Transverse colon (tissue), 4 donors: ENCODE results near the gene CCNB3. TPM values are rescaled to one million over a fixed set of nuclear protein-coding genes. Genes with fewer than 3 reads are reported as not detected.

Experiments used
- DNase-seq: peaks from one replicate; pipeline ENCODE4 v3.0.0-alpha.2; 2019
- H3K27ac ChIP-seq, 4 donors: fragments of 200-600 bp; sonication (generic); 2 replicates each; pipeline ENCODE4 v1.5.1; 2016 to 2018; ENCODE audit warnings: inconsistent platforms in 4 of 4
- H3K27me3 ChIP-seq: fragments of 200-600 bp; sonication (generic); 2 replicates; pipeline ENCODE4 v1.5.1; 2017; ENCODE audit warnings: inconsistent platforms
- H3K36me3 ChIP-seq, 4 donors: fragments of 200-600 bp; sonication (generic); 2 replicates each; pipeline ENCODE4 v1.5.1; 2017 to 2019; ENCODE audit warnings: inconsistent platforms in 4 of 4
- H3K4me1 ChIP-seq, 4 donors: fragments of 200-600 bp; sonication (generic); 2 replicates each; pipeline ENCODE4 v1.5.1; 2017 to 2020; ENCODE audit warnings: inconsistent platforms in 4 of 4
- H3K4me3 ChIP-seq, 4 donors: fragments of 200-600 bp; sonication (generic); 1 replicate in 1 of 4; 2 replicates in 3 of 4; pipeline versions ENCODE4 v1.5.1 to v1.6.1; 2017 to 2019; ENCODE audit warnings: inconsistent platforms in 4 of 4
- H3K9me3 ChIP-seq, 2 donors: fragments of 200-600 bp; sonication (generic); 2 replicates each; pipeline ENCODE4 v1.5.1; 2017 to 2019; ENCODE audit warnings: inconsistent platforms in 2 of 2
- EP300 ChIP-seq: sonication (generic); formaldehyde crosslinking; IDR thresholded peaks from one replicate; pipeline ENCODE4 v1.6.1; 2017; ENCODE audit warnings: antibody characterized with exemption, low read depth
- POLR2A ChIP-seq: fragments of 450-650 bp; IDR thresholded peaks from one replicate; pipeline ENCODE4 v1.6.1; 2016; ENCODE audit warnings: antibody characterized with exemption, mild to moderate bottlenecking, moderate library complexity
- POLR2AphosphoS5 ChIP-seq, 3 donors: sonication (generic); formaldehyde crosslinking; IDR thresholded peaks; one replicate each; pipeline ENCODE4 v1.6.1; 2016; ENCODE audit warnings: antibody characterized with exemption in 3 of 3
- WGBS, 2 donors: methylation state at CpG; one replicate each; pipeline ENCODE4 v1.1.5; 2018; ENCODE audit warnings: low coverage in 1 of 2; 5-methylcytosine and 5-hydroxymethylcytosine counted together
- in situ Hi-C, 4 donors: fragments of 200-750 bp; cut with MboI; loops; one replicate each; pipeline versions ENCODE4 v1.15.0 to v1.15.1; 2017; ENCODE audit warnings: low sequenced_read_pairs in 3 of 4, low pct_ligation_motif_present in 1 of 4, low pct_unique_long_range_greater_than_20kb in 1 of 4
- intact Hi-C: fragments of 100-400 bp; cut with DNase I; formaldehyde crosslinking; loops from one replicate; pipeline ENCODE4 v1.15.1; 2023; ENCODE audit warnings: low total_unique reads
- total RNA-seq, 4 donors: library from RNA; depleted of rRNA; stranded (reverse); fragments of >200 nt; gene quantifications; one replicate each; pipeline ENCODE4 v1.1.0, GENCODE V29; 2016
- TF ChIP-seq, protein P1 (sequence below), 5 experiments: fragments of 200-600 bp in 3 of 5; fragments of 450-650 bp in 2 of 5; sonication (generic) in 3 of 5; IDR thresholded peaks; 1 replicate in 2 of 5; 2 replicates in 3 of 5; pipeline ENCODE4 v1.5.1; 2016 to 2017; ENCODE audit warnings: antibody characterized with exemption in 5 of 5, inconsistent platforms in 3 of 5, mild to moderate bottlenecking in 2 of 5, moderate library complexity in 1 of 5

CCNB3 gene
- total RNA-seq, 4 donors from 2014 or later: 0.41 to 0.48 TPM; not detected in 2

DNA sequence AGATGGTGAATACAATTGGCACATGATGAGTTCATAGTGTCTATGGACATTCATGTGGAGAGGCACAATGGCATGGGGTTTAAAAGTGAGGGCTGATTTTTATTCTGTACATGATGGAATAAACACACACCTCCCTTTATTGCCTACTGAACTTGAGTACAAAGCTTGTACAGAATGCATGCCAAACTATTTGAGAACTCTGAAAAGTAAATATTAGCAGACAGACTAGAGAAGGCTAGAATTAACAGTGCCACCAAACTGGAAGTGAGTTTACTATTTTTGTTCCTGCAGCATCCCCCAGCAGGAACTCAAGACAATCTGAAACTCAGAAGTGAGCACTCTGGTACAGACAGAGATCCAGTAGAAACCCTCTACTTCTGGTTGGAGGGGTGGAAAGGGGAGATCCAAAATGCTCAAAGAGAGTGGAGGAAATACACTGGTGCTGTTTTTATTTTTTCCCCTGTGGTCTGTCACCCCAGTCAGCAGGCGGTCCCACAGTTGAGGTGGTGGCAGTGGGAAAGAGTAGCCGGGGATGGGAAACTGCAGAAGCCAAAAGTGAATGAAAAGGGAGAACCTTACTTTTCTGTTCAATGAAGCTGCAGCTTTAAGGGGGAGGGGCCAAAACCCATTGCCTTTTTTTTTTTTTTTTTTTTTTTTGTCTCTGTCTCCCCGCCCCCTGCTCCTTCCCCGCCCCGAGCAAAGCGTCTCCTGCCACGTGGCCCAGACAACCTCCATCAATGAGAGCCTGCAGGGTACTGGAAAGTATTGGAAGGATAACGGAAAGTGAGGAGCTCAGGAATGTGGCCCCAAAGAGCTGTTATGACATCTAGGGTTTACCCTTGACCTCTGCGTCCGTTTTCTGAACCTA lies 24.3 kb upstream of the CCNB3 start:
- H3K27me3 ChIP-seq: no peaks in the 10 kb centered on the region
- no peaks in the 10 kb centered on the region for H3K9me3 ChIP-seq
- no peak overlapping the region for H3K4me3 ChIP-seq
- intact Hi-C loops (no loop called here), in situ Hi-C loops (no loop called here)
- DNase-seq: no peak
- 42 to 100% methylated on average over 1 to 10 of the region's 10 CpGs for WGBS, 2 donors
- peaks cover 0 to 6% (median 0%) of the 10 kb centered on the region in 4 donors for H3K4me1 ChIP-seq
- TF ChIP-seq, protein P1, sequence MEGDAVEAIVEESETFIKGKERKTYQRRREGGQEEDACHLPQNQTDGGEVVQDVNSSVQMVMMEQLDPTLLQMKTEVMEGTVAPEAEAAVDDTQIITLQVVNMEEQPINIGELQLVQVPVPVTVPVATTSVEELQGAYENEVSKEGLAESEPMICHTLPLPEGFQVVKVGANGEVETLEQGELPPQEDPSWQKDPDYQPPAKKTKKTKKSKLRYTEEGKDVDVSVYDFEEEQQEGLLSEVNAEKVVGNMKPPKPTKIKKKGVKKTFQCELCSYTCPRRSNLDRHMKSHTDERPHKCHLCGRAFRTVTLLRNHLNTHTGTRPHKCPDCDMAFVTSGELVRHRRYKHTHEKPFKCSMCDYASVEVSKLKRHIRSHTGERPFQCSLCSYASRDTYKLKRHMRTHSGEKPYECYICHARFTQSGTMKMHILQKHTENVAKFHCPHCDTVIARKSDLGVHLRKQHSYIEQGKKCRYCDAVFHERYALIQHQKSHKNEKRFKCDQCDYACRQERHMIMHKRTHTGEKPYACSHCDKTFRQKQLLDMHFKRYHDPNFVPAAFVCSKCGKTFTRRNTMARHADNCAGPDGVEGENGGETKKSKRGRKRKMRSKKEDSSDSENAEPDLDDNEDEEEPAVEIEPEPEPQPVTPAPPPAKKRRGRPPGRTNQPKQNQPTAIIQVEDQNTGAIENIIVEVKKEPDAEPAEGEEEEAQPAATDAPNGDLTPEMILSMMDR (IDR thresholded peaks at IDR 0.05): no peak
- TF ChIP-seq POLR2AphosphoS5 (IDR thresholded peaks at IDR 0.05): no peak
- no peak for TF ChIP-seq EP300
- TF ChIP-seq POLR2A: no peak
- peak overlapping the region in 1 of 4 donors; percentile 24 for H3K27ac ChIP-seq
- H3K36me3 ChIP-seq: no peaks in the 10 kb centered on the region

DNA sequence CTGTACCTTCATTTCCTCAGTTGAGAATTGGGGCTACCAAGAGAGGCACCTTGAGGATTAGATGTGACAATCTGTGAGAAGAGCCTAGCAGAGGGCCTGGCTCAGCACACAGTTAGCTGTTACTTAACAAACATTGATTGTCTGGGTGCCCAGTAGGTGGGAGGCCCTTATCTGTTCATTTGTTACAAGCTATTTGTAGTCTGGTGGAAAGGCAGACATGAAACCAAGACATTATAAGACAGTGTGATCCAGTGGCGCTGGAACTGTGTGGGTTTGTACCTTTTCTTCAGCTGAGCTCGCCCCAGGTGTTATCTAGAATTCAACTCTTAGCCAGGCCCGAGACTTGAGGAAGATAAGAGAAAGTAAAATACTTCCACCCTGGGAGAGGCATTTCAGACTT lies 20.7 kb upstream of the CCNB3 start:
- no peak for DNase-seq
- in situ Hi-C loops (no loop called here), intact Hi-C loops (no loop called here)
- TF ChIP-seq, protein P1 (IDR thresholded peaks at IDR 0.05): no peak
- no peak for TF ChIP-seq EP300
- no peak for TF ChIP-seq POLR2A
- TF ChIP-seq POLR2AphosphoS5 (IDR thresholded peaks at IDR 0.05): no peak
- Histone ChIP-seq H3K27me3 (no peaks in the 10 kb centered on the region), H3K36me3 (no peaks in the 10 kb centered on the region), H3K4me3 (no peak overlapping the region), H3K4me1 (peaks cover 0 to 6% (median 0%) of the 10 kb centered on the region in 4 donors), H3K9me3 (no peaks in the 10 kb centered on the region), H3K27ac (no peak overlapping the region)
- 73% methylated on average over 3 of the region's 3 CpGs; no CpG with 5 or more reads in 1 of the 2 donors for WGBS, 2 donors

DNA sequence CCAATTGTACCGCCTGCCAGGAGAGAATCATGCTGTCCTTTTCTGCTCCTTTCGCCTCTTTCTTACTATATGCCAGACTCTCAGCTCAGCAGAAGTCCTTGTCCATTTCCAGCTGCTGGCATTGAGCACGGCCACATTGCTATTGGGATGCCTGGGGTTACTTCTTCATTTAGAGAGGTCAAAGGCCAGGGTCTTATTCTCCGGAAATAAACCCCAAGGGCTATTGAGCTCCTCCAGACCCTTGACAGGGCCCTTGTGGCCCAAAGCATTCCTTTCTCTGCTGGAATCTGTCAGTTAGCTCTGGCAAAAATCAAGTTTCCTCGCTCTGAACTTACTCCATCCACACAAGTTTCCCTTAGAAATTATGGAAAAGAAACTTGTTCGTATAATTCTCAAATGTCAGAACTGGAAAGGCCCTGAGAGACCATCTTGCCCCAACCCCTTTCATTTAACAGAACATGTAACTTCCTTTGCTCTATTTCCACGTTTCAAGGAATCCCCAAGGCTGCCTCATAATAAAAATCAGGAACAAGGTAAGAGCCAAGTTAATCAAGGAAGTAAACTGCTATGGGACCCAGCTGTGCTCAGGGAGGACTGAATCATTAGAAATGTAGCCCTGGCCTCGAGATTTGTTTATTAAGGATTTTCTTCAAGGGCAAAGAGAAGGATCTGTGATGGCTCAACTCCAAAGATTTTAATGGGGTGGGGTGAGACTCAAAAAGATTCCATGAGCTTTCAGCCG lies 15.5 kb upstream of the CCNB3 start:
- Histone ChIP-seq H3K27ac (peak overlapping the region in 2 of 4 donors; percentile 4 to 23), H3K4me3 (no peak overlapping the region), H3K4me1 (peaks cover 0 to 8% (median 0%) of the 10 kb centered on the region in 4 donors), H3K9me3 (no peaks in the 10 kb centered on the region), H3K27me3 (no peaks in the 10 kb centered on the region), H3K36me3 (no peaks in the 10 kb centered on the region)
- TF ChIP-seq POLR2AphosphoS5 (IDR thresholded peaks at IDR 0.05): no peak
- TF ChIP-seq, protein P1 (IDR thresholded peaks at IDR 0.05): no peak
- TF ChIP-seq EP300: no peak
- TF ChIP-seq POLR2A: no peak
- no peak for DNase-seq
- WGBS, 2 donors: 26 to 48% methylated on average over 4 to 9 of the region's 9 CpGs
- intact Hi-C loops (no loop called here), in situ Hi-C loops (no loop called here)

GRCh38 chrX:50198348-50198747 lies 6.2 kb upstream of the CCNB3 start:
- H3K9me3 ChIP-seq: no peaks in the 10 kb centered on the region
- TF ChIP-seq, protein P1 (IDR thresholded peaks at IDR 0.05): no peak
- TF ChIP-seq EP300: no peak
- TF ChIP-seq POLR2A: no peak
- TF ChIP-seq POLR2AphosphoS5 (IDR thresholded peaks at IDR 0.05): no peak
- DNase-seq: no peak
- no peaks in the 10 kb centered on the region for H3K36me3 ChIP-seq
- no peaks in the 10 kb centered on the region for H3K27me3 ChIP-seq
- intact Hi-C loops (no loop called here), in situ Hi-C loops (no loop called here)
- WGBS, 2 donors: 77 to 100% methylated on average over 1 to 4 of the region's 4 CpGs
- H3K4me3 ChIP-seq: no peak overlapping the region
- no peak overlapping the region for H3K27ac ChIP-seq
- no peaks in the 10 kb centered on the region for H3K4me1 ChIP-seq
